Measurements from ENCODE around the gene SRBD1. TPM values are rescaled to one million over a fixed set of nuclear protein-coding genes. Genes with fewer than 3 reads are reported as not detected.

SRBD1 gene
- total RNA-seq, 1 experiment from 2014 or later = 5.8 TPM

DNA sequence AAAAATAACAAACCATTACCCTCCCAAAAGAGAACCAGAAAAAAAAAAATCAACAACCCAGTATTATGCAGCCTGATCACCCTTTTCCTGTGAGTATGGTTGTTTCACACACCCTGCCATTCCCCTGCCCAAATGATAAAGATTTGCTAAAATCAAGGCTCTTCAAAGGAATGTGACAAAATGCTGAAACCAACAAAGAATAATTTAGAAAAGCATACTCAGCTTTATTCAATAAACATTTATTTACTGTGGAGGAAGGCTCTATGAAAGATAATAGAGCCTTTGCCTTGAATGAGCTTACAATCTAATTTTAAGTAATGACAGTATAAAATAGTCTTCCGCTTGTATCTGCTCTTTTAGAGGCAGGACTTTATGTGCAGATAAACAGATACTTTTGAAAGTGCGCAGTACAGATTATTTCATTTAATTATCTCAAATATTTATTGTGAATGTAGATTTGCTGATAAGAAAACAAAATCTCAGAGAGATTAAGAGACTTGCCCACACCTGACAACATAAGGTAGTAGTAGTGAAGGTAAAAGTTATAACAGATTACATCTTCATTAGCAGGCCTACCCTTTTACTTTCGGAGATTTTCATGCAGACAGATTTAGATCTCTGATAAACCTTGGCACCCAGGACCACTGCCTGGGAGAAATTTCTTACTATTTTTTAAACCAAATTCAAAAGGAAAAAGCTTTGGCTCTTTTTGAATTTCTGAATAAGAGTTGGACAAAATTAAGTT lies 211.9 kb downstream of the SRBD1 start:
- Histone ChIP-seq H3K4me3 (no peak overlapping the region), H3K9me3 (no peaks in the 10 kb centered on the region), H3K27me3 (no peaks in the 10 kb centered on the region), H3K36me3 (no peaks in the 10 kb centered on the region; the same call in 1 of the 2 replicates)
- no peak for DNase-seq

DNA sequence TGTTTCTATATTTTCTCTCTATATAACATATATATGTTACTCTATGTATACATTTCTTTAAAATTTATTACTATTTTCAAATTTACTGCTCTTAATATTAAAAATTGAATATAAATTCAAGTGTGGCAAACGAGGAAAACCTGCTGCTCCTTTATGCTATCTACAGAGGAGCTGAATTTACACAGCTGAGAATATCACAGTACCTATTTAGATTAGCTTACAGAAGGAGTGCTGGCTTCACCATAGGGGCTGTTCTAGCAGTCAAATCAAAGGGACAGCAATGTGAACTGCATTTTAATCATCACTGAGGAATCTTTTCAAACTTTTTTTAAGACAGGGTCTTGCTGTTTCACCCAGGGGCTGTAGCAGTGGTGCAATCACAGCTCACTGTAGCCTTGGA lies 213.8 kb downstream of the SRBD1 start:
- H3K36me3 ChIP-seq = peaks cover 4% of the 10 kb centered on the region
- H3K4me3 ChIP-seq = no peak overlapping the region
- no peak for DNase-seq
- no peaks in the 10 kb centered on the region for H3K9me3 ChIP-seq
- no peaks in the 10 kb centered on the region for H3K27me3 ChIP-seq

DNA sequence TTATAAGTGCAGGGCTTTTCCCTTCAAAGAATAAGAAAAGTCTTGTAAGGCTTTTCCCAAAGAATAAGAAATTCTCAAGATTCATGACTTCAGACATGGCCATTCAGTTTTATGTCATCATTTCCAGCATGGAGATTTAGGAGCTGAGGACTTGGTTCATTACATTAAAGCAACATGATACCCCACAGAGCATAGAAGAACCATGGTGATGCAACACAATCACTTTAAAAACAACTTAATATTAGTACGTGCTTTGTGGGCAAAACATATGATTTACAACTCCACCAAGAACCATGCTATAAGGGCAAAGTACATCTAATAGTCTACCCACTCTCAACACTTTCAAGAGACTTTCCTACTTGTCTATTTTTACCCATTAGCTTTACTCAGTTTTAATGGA lies 214.4 kb downstream of the SRBD1 start:
- no peaks in the 10 kb centered on the region for H3K27me3 ChIP-seq
- no peak for DNase-seq

DNA sequence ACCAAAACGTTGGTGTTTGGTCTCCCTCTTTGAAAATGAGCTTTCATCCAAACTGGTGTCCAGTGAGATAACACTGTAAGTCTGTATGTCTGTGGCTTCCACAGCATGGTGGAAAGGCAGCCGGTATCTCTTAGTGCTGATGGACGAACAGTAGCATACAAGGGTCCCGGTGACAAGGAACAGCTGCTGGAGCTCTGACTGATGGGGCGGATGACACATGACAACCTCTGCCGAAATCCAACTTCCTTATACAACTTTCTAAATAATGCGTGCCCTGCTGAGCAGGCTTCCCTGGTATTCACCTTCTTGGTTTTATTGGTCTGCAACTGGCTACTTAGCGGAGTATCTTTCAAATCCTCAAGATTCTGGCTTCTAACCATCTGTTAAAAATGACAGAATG lies 216.2 kb downstream of the SRBD1 start:
- no peaks in the 10 kb centered on the region for H3K9me3 ChIP-seq
- H3K27me3 ChIP-seq = no peaks in the 10 kb centered on the region
- H3K4me3 ChIP-seq = no peak overlapping the region
- H3K36me3 ChIP-seq = peaks cover 7% of the 10 kb centered on the region
- DNase-seq = no peak

More for the DNA sequence above, 214.4 kb downstream of the SRBD1 start:
- Histone ChIP-seq H3K4me3 (no peak overlapping the region), H3K9me3 (no peaks in the 10 kb centered on the region), H3K36me3 (peaks cover 4% of the 10 kb centered on the region)

DNA sequence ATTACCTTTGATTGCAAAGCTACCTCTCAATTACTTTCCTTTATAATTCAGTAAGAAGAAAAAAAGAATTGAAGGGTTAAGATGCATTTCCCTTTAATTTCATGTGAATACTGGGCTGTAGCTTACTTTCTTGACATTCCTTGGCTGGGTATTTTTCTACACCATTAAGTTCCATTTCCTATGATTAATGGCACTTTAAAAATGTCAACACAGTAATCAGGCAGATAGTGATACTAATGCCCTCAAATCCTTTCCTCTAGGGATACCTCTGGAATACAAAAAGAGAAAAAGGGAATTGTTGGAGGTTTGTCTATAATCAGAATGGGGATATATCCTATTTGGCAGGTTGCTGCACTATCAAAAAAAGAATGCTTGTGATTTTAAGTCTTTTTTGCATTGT lies 216.9 kb downstream of the SRBD1 start:
- DNase-seq = no peak
- Histone ChIP-seq H3K4me3 (no peak overlapping the region), H3K36me3 (peaks cover 7% of the 10 kb centered on the region), H3K27me3 (no peaks in the 10 kb centered on the region), H3K9me3 (no peaks in the 10 kb centered on the region)

DNA sequence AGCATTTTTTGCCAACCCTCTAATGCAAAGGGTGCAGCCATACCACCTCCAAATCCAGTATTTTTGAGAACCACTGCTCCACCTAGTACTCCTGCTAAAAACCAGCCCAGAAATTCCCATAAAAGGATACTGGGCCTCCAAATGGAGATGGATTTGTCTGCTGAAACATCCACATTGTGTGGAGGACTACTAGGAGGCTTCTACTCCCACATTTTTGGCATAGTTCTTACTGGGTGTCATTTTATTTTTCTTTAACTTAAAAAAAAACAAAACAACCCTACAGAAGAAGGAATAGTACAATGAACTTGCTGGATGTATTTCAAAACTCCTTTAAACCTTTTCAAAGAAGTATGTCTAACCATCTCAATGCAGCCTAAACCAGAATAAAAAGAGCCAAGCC lies 219.2 kb downstream of the SRBD1 start:
- H3K4me3 ChIP-seq = no peak overlapping the region
- peaks cover 12% of the 10 kb centered on the region for H3K36me3 ChIP-seq
- no peak for DNase-seq
- H3K27me3 ChIP-seq = no peaks in the 10 kb centered on the region
- no peaks in the 10 kb centered on the region for H3K9me3 ChIP-seq

DNA sequence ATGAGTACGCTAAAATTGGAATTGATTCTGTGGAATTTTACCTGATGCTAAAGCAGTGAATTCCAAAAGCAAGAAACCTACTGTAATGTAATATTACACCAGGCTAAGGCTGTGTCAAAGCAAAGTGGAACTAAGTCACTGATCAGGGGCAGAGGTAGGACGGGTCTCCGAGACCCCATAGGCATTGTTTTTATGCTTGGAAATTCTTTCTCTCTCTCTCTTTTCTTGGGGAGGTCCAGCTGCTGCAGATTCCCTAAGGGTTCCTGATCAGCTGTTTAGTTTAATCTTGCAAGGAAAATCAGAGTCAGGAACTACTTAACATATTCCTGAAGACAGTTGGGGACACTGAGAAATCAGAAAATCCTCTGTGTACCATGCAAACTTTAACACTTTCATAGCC lies 220.2 kb downstream of the SRBD1 start:
- no peak for DNase-seq
- H3K9me3 ChIP-seq = no peaks in the 10 kb centered on the region
- peaks cover 16% of the 10 kb centered on the region for H3K36me3 ChIP-seq
- no peak overlapping the region for H3K4me3 ChIP-seq
- H3K27me3 ChIP-seq = no peaks in the 10 kb centered on the region

DNA sequence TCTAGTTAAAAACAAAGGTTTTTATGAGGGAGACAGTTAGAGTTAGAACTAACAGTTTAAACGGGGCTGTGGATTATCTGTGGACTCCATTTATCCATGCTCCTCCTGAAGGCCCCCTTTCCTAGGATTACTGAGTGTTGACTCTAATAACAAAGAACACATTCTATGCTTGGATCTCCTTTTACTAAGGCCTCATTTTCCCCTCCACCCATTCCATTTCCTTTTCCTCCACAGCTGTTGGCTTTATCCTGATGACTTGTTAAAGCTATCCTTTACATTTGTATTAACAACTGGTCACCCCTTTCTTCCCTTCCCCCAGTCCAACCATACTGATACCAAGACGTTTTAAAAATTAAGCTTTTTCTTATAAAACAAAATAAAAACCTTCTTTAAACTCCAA lies 220.6 kb downstream of the SRBD1 start:
- H3K36me3 ChIP-seq = peaks cover 16% of the 10 kb centered on the region
- no peaks in the 10 kb centered on the region for H3K27me3 ChIP-seq

DNA sequence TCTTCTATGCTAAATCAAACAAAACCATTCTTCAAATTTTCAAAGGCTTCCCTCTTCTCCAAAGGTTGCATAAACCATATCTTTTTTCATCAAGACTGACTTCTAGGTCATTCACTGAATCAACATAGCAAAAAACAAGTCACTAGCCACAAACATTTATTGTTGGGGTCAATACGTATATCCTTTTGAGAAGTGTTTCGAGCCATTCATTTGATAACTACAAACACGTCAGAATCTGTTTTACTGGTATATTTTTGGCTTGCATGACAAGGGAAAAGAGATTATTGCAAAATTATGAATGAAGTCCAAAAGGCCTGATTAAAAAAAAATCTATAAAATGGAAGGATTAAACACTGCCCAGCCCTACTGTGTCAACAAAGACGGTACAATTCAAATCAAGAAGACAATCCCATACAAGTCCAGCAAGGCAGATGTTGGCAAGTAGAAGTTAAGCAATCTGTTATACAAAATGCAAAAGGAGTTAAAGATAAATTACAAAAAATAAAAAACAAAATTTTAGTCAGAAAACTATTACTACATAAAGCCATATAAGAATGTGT lies 222.4 kb downstream of the SRBD1 start:
- DNase-seq = no peak
- Histone ChIP-seq H3K4me3 (no peak overlapping the region), H3K9me3 (no peaks in the 10 kb centered on the region), H3K27me3 (no peaks in the 10 kb centered on the region), H3K36me3 (peaks cover 16% of the 10 kb centered on the region)

More for the DNA sequence above, 220.6 kb downstream of the SRBD1 start:
- H3K4me3 ChIP-seq = no peak overlapping the region
- DNase-seq = no peak
- no peaks in the 10 kb centered on the region for H3K9me3 ChIP-seq

DNA sequence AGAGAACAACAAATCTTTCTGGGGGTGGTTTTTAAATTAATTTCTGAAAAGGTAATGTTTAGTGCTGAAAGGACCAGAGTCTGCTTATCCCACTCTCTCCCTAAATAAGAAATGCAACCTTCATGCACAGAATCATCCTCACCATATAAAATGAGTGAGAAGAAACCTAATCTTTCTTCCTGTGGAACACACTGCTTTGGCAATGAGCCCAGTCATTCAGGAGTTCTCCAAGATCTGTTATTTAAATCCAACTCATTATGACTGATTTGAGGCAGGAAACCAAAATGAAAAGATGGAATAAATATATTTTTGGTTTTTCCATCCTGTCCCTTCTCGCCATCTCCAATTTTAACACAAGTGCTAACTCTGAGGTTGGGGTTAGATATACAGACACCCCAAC lies 228.3 kb downstream of the SRBD1 start:
- no peak overlapping the region for H3K4me3 ChIP-seq
- DNase-seq = peak; percentile 26
- peaks cover 7% of the 10 kb centered on the region; the same call in 1 of the 2 replicates for H3K36me3 ChIP-seq
- no peaks in the 10 kb centered on the region for H3K27me3 ChIP-seq
- no peaks in the 10 kb centered on the region; the same call in 1 of the 2 replicates for H3K9me3 ChIP-seq

DNA sequence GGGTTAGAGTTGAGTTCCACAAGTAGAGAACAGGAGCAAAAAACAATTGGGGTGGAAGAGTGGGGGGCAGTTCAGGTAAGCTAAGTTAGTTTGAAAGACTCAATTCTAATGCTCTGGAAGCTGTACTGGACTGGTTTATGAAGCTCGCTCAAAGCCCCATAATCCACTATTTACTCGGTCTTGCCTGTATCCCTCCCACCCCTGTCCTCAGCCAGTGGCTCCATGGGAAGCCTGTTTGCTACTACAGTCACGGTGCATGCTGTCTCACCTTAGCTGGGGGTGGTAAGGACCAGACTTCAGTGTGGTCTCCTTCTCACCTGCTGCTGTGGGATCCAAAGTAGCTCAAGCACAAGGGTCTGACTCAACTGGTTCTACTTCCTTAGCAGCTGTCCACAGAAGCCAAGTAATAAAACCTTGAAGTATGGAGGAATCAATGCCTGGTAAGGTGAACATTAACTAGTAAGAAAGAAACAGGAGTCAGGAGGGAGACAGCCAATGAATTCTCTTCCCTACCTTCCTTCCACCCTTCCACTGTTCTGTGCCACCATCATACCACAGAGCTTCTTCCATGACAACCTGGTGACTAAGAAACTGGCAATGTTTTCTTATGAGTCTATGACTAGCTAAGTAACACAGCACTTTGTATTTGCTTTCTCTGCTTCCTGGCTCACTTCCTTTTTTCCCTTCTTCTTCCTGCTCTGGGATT lies 230.8 kb downstream of the SRBD1 start:
- H3K27me3 ChIP-seq = no peaks in the 10 kb centered on the region
- no peak for DNase-seq
- peaks cover 4% of the 10 kb centered on the region; the same call in 1 of the 2 replicates for H3K9me3 ChIP-seq

DNA sequence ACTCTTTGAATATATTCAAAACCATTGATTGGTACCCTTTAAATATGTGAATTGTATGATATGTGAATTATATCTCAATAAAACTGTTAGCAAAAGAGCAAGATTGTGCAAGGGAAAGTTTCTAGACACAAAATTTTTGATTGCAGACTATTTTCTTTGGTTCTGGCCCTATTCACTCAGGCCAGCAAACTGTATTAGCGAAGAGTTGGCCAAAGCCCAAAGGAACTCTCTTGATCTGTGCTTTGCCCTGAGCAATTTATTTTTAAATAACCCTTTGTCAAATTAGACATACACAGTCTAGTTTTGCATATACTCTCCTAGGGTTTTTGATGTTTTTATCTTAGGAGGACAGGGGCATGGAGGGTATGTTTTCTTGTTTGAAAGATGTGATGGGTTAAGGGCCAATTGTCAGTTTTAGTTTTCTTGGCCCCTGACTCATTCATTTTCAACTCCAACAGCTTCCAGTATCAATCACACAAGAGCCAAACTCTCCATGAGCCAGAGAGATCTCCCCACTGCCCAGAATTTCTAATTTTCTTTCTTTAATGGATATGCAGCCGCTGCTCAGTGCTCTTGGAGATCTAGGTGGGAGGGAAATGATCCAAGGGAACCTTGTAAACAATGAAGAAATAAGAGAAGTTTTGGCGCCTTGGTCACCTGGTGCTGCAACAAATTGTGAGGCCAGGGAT lies 231.5 kb downstream of the SRBD1 start:
- Histone ChIP-seq H3K4me3 (no peak overlapping the region), H3K27me3 (no peaks in the 10 kb centered on the region), H3K36me3 (no peaks in the 10 kb centered on the region), H3K9me3 (peaks cover 4% of the 10 kb centered on the region; the same call in 1 of the 2 replicates)
- no peak for DNase-seq

More for the DNA sequence above, 230.8 kb downstream of the SRBD1 start:
- Histone ChIP-seq H3K36me3 (no peaks in the 10 kb centered on the region), H3K4me3 (no peak overlapping the region)

DNA sequence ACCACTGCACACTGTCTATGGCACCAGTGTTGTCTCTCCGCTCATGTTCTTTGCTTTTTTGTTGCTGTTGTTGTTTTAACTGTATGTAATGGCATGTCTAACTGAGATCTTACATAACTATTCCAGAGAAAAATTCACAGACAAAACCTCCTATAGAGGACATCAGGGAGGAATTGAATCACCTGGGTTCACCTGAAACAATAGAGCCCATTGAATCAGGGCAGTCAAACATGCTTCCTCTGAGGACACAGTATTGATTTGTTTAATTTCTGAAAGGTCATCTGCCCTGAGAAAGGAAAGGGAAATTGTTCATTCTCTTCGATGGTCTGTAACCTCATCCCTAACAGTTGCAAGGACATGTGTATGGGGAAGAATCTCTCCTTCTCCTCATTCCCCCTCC lies 237.5 kb downstream of the SRBD1 start:
- Histone ChIP-seq H3K36me3 (no peaks in the 10 kb centered on the region), H3K27me3 (no peaks in the 10 kb centered on the region), H3K9me3 (peaks cover 4% of the 10 kb centered on the region; the same call in 1 of the 2 replicates), H3K4me3 (no peak overlapping the region)
- no peak for DNase-seq

DNA sequence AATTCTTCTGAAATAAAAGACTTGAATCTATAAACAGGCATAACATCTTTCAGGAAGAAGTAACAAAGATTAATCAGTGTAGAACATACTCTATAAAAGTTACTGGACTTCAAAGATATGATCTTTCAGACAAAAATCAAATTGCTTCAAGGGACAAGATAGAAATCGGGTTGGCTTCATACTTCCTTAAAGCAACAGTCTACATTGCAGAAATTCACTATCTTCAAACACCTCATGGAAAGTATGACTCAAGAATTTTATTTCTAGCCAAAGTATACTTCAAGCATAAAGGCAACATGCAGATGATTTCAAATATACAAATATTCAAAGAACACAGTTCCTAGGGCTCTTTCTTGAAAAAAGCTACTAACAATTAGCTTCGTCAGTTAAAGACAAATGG lies 240.7 kb downstream of the SRBD1 start:
- Histone ChIP-seq H3K27me3 (no peaks in the 10 kb centered on the region), H3K9me3 (no peaks in the 10 kb centered on the region), H3K4me3 (no peak overlapping the region), H3K36me3 (no peaks in the 10 kb centered on the region)
- no peak for DNase-seq

DNA sequence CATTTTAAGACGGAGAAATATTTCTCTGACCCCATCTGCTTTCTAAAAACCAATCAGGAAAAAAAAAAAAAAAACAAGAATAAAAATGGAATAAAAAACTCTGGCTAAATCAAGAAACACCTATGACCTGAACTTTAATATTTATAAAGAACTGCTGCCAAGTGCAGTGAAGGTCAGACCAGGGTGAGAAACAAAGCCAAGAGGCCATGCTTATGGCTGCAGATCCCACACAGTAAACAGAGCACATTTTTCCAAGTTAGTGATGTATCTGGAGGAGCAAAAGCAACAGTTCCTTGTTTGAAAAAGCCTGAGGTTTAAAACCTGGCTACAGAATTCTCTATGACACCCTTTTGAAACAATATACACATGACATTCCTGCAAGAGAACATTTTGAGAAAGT lies 242.3 kb downstream of the SRBD1 start:
- H3K4me3 ChIP-seq = no peak overlapping the region
- no peaks in the 10 kb centered on the region for H3K9me3 ChIP-seq
- no peaks in the 10 kb centered on the region for H3K36me3 ChIP-seq
- no peak for DNase-seq
- H3K27me3 ChIP-seq = no peaks in the 10 kb centered on the region

DNA sequence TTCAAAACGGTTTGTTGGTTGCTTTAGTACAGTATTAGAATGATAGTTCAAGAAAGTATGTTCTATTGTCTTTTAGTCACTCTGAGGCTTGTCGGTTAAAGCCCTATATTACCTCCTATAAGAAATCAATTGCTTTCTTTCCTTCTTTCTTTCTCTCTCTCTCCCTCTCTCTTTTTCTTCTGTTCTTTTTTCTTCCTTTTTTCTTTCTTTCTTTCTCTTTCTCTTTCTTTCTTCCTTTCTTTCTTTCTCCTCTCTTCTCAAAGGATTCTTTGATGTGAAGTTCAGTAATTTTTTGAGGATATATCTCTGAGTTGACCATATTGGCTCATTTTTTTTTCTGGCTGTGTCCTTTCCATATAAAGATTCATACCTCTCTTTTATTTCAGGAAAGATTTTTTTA lies 249.4 kb downstream of the SRBD1 start:
- Histone ChIP-seq H3K36me3 (no peaks in the 10 kb centered on the region), H3K27me3 (no peaks in the 10 kb centered on the region), H3K9me3 (no peaks in the 10 kb centered on the region; the same call in 1 of the 2 replicates), H3K4me3 (no peak overlapping the region)
- no peak for DNase-seq

DNA sequence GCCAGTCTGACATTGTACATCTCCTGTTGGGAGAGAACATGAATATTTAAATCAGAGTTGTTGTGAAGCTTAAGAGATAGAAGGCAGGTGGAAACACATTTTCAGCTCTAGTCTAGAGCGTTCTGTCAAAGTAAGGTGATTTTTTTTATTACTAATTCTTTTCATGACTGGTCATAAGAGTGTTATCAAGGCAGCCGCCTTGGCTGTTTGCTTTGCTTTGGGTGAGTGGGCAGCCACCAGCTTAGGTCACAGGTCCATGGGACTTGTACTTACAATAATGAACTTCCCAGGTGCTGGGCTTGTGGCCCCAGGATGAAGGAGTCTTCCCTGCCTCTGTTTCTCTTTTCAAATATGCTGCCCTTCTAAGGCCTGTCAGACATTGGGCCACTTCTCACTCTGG lies 256.3 kb downstream of the SRBD1 start:
- H3K9me3 ChIP-seq = no peaks in the 10 kb centered on the region; the same call in 1 of the 2 replicates
- no peak for DNase-seq

More for the DNA sequence above, 256.3 kb downstream of the SRBD1 start:
- Histone ChIP-seq H3K27me3 (no peaks in the 10 kb centered on the region), H3K4me3 (no peak overlapping the region), H3K36me3 (no peaks in the 10 kb centered on the region)
